Neural progenitor cell (in vitro differentiated cells): ENCODE measurements around the gene PKD1L1.

Experiments used
- EZH2phosphoT487 ChIP-seq: fragments of 200-600 bp; sonication (generic); IDR thresholded peaks from 2 replicates; pipeline ENCODE4 v1.6.1; 2017; ENCODE audit warnings: antibody characterized with exemption
- TF ChIP-seq, protein P1 (sequence below): fragments of 200-600 bp; sonication (generic); IDR thresholded peaks from 2 replicates; pipeline ENCODE4 v1.5.1; 2017; ENCODE audit warnings: antibody characterized with exemption, mild to moderate bottlenecking

DNA sequence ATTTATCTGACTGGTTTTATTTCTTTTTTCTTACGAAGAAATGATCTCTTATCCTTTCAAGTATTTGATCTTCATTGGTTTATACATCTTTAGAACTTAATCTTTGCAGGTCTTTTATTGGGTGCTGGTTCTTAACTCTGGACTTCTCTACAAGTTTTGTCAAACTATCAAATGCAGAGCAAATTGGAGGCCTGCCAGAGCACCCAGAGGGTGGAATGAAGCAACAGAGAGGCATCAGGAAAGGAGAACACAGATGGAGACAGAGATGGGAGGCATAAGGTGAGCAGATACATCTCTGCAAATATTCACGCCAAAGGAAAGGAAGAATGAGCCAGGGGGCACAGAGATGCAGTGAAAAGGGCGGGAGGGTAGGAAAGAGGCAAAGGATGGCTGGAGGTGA, 130.3 kb downstream of the PKD1L1 start:
- TF ChIP-seq, protein P1, sequence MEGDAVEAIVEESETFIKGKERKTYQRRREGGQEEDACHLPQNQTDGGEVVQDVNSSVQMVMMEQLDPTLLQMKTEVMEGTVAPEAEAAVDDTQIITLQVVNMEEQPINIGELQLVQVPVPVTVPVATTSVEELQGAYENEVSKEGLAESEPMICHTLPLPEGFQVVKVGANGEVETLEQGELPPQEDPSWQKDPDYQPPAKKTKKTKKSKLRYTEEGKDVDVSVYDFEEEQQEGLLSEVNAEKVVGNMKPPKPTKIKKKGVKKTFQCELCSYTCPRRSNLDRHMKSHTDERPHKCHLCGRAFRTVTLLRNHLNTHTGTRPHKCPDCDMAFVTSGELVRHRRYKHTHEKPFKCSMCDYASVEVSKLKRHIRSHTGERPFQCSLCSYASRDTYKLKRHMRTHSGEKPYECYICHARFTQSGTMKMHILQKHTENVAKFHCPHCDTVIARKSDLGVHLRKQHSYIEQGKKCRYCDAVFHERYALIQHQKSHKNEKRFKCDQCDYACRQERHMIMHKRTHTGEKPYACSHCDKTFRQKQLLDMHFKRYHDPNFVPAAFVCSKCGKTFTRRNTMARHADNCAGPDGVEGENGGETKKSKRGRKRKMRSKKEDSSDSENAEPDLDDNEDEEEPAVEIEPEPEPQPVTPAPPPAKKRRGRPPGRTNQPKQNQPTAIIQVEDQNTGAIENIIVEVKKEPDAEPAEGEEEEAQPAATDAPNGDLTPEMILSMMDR, result no peak
- TF ChIP-seq EZH2phosphoT487, result no peak
